GM23338 (cell line): ENCODE results near the gene FYTTD1. TPM values are rescaled to one million over a fixed set of nuclear protein-coding genes. Genes with fewer than 3 reads are reported as not detected.

Source experiments
- ATAC-seq: fragments of 200-7000 bp; cut with Tn5 transposase; 3 replicates; pipeline ENCODE4 v1.9.1; 2020
- DNase-seq: peaks from one replicate; pipeline ENCODE4 v3.0.0-alpha.2; 2015; ENCODE audit warnings: low spot score
- H2AFZ ChIP-seq: fragments of 200-600 bp; sonication (generic); 2 replicates; pipeline ENCODE4 v1.8.0; 2016; ENCODE audit warnings: antibody characterized with exemption, mild to moderate bottlenecking, moderate library complexity
- H3F3A ChIP-seq: fragments of 200-600 bp; sonication (generic); replicated peaks from 2 replicates; pipeline ENCODE4 v1.8.0; 2017; ENCODE audit warnings: antibody characterized with exemption, mixed run types, low read depth
- H3K27ac ChIP-seq: fragments of 200-600 bp; sonication (generic); 2 replicates; pipeline ENCODE4 v1.6.1; 2016; ENCODE audit warnings: low read depth
- H3K27me3 ChIP-seq: fragments of 200-600 bp; sonication (generic); 2 replicates; pipeline ENCODE4 v1.8.0; 2016; ENCODE audit warnings: mild to moderate bottlenecking, mixed run types, moderate library complexity; ENCODE audit not compliant: insufficient read depth
- H3K36me3 ChIP-seq: fragments of 200-600 bp; sonication (generic); 2 replicates; pipeline ENCODE4 v1.8.0; 2016; ENCODE audit warnings: mild to moderate bottlenecking; ENCODE audit not compliant: insufficient read depth
- H3K4me1 ChIP-seq: fragments of 200-600 bp; sonication (generic); 2 replicates; pipeline ENCODE4 v1.8.0; 2016; ENCODE audit warnings: mild to moderate bottlenecking, moderate library complexity; ENCODE audit not compliant: insufficient read depth
- H3K4me2 ChIP-seq: fragments of 200-600 bp; sonication (generic); 2 replicates; pipeline ENCODE4 v1.7.1; 2017; ENCODE audit warnings: mixed run types
- H3K4me3 ChIP-seq: fragments of 200-600 bp; sonication (generic); 2 replicates; pipeline ENCODE4 v1.6.1; 2016; ENCODE audit warnings: mixed run types
- H3K79me2 ChIP-seq: fragments of 200-600 bp; sonication (generic); replicated peaks from 2 replicates; pipeline ENCODE4 v1.8.0; 2017; ENCODE audit warnings: mild to moderate bottlenecking; ENCODE audit not compliant: insufficient read depth
- H3K9me2 ChIP-seq: fragments of 200-600 bp; sonication (generic); 2 replicates; pipeline ENCODE4 v1.8.0; 2017; ENCODE audit not compliant: insufficient read depth
- H4K20me1 ChIP-seq: fragments of 200-600 bp; sonication (generic); replicated peaks from 2 replicates; pipeline ENCODE4 v1.8.0; 2017; ENCODE audit warnings: mild to moderate bottlenecking; ENCODE audit not compliant: insufficient read depth
- H3K27ac Mint-ChIP-seq: 2 replicates; pipeline ENCODE4 v1.8.0; 2020; ENCODE audit warnings: inconsistent platforms, mild to moderate bottlenecking, moderate library complexity, mixed read lengths
- H3K27me3 Mint-ChIP-seq: 3 replicates; pipeline ENCODE4 v1.8.0; 2022; ENCODE audit warnings: low read depth, mild to moderate bottlenecking, moderate library complexity, mixed read lengths, inconsistent platforms; ENCODE audit not compliant: insufficient read depth, poor library complexity
- H3K36me3 Mint-ChIP-seq: 3 replicates; pipeline ENCODE4 v1.8.0; 2021; ENCODE audit warnings: low read depth, mild to moderate bottlenecking, inconsistent platforms, moderate library complexity, mixed read lengths
- H3K4me1 Mint-ChIP-seq: 3 replicates; pipeline ENCODE4 v1.8.0; 2020; ENCODE audit warnings: mild to moderate bottlenecking, inconsistent platforms, mixed read lengths
- H3K4me3 Mint-ChIP-seq: 3 replicates; pipeline ENCODE4 v1.8.0; 2021; ENCODE audit warnings: moderate library complexity, mild to moderate bottlenecking, inconsistent platforms, mixed read lengths
- H3K9me3 Mint-ChIP-seq: 3 replicates; pipeline ENCODE4 v1.8.0; 2020; ENCODE audit warnings: moderate library complexity, mild to moderate bottlenecking, inconsistent platforms, mixed read lengths
- CTCF ChIP-seq, 2 experiments: fragments of 200-600 bp in 1 of 2; sonication (generic) in 1 of 2; conservative IDR thresholded peaks; 2 replicates each; pipeline versions ENCODE4 v1.5.1 to v1.6.1; 2016 to 2017; ENCODE audit warnings: antibody characterized with exemption in 2 of 2, low read depth in 2 of 2, mild to moderate bottlenecking in 2 of 2, moderate library complexity in 1 of 2
- ETS1 ChIP-seq: IDR thresholded peaks from 2 replicates; pipeline ENCODE4 v1.6.1; 2016; ENCODE audit warnings: antibody characterized with exemption
- EZH2phosphoT487 ChIP-seq: fragments of 200-600 bp; sonication (generic); IDR thresholded peaks from one replicate; pipeline ENCODE4 v1.8.1; 2018; ENCODE audit warnings: antibody characterized with exemption; ENCODE audit not compliant: unreplicated experiment
- ZNF114 ChIP-seq: fragments of 250-450 bp; sonication (Bioruptor Pico); IDR thresholded peaks from 2 replicates; pipeline ENCODE4 v1.5.0; 2020; ENCODE audit warnings: mild to moderate bottlenecking, moderate library complexity
- ZNF331 ChIP-seq: fragments of 250-450 bp; sonication (Bioruptor Pico); IDR thresholded peaks from 2 replicates; pipeline ENCODE4 v1.5.0; 2020; ENCODE audit warnings: low read depth, mild to moderate bottlenecking, moderate library complexity
- ZNF462 ChIP-seq: fragments of 250-450 bp; sonication (Bioruptor Pico); IDR thresholded peaks from 2 replicates; pipeline ENCODE4 v1.5.0; 2020; ENCODE audit warnings: mild to moderate bottlenecking, moderate library complexity
- polyA plus RNA-seq: library from polyadenylated mRNA; unstranded; fragments of >200 nt; fragmentation: Nextera tagmentation; extraction: Ambion mirVana; gene quantifications from 2 replicates; pipeline ENCODE4 v1.2.1, GENCODE V29; 2016
- total RNA-seq: library from RNA; depleted of rRNA; stranded (reverse); fragments of >200 nt; shearing (Covaris generic); gene quantifications from 2 replicates; pipeline ENCODE4 v1.2.3, GENCODE V29; 2014

Gene FYTTD1
- total and polyA plus RNA-seq, 2 experiments from 2014 or later, result 13.7 to 14.8 TPM

- TF ChIP-seq ETS1, result no peak
- no peak for TF ChIP-seq ZNF462 (CRISPR knock-in tag)
- no peak for TF ChIP-seq EZH2phosphoT487
- no peak for TF ChIP-seq ZNF114 (CRISPR knock-in tag)
- TF ChIP-seq ZNF331 (CRISPR knock-in tag), result no peak
- TF ChIP-seq CTCF (conservative IDR thresholded peaks at IDR 0.05; ENCODE audit: low read depth in 2 of 2), result no peak
- Histone ChIP-seq H3K4me1 (no peaks in the 10 kb centered on the region), H4K20me1 (peaks cover 16% of the 10 kb centered on the region), H3F3A (peaks cover 4% of the 10 kb centered on the region; the same call in 1 of the 2 replicates), H3K4me2 (peak overlapping the region; percentile 97), H3K9me2 (no peaks in the 10 kb centered on the region), H3K27ac (0 out of 2 replicates have a peak overlapping the region, but pooled peaks have one; percentile 93), H3K4me3 (peak overlapping the region; percentile 92), H2AFZ (peak overlapping the region; percentile 98), H3K36me3 (no peaks in the 10 kb centered on the region), H3K79me2 (peaks cover 56% of the 10 kb centered on the region), H3K27me3 (0 out of 2 replicates have a peak, but pooled peaks cover 5% of the 10 kb centered on the region)
- Mint-ChIP-seq H3K4me1 (peaks cover 5% of the 10 kb centered on the region; the same call in 2 of the 3 replicates), H3K9me3 (no peaks in the 10 kb centered on the region), H3K27me3 (peaks cover 3% of the 10 kb centered on the region), H3K27ac (peak overlapping the region; percentile 29), H3K36me3 (peaks cover 3% of the 10 kb centered on the region; the same call in 1 of the 3 replicates), H3K4me3 (peak overlapping the region; percentile 89)
- peak; percentile 56 for ATAC-seq
- no peak for DNase-seq
These were observed 42.4 kb downstream of the FYTTD1 start for GRCh38 chr3:197791892-197792647.
